Stimulated activated CD8-positive, alpha-beta memory T cell treated with anti-CD3 and anti-CD28 coated beads, Interleukin-4, amount 100 ng/mL, for 24 hours (primary cell): ENCODE measurements around the gene LYZL6.
A peak's percentile ranks its signal among the peaks of the same experiment; 100 is the strongest.
"Not testable (repeated sequence)": the region's sequence is repeated elsewhere in the genome, so short reads cannot be mapped to it uniquely, and the experiment has no call there.

Experiments used
- DNase-seq: peaks from one replicate; pipeline ENCODE4 v3.0.0-alpha.2; 2020; ENCODE audit warnings: low read depth

LYZL6 gene

DNA sequence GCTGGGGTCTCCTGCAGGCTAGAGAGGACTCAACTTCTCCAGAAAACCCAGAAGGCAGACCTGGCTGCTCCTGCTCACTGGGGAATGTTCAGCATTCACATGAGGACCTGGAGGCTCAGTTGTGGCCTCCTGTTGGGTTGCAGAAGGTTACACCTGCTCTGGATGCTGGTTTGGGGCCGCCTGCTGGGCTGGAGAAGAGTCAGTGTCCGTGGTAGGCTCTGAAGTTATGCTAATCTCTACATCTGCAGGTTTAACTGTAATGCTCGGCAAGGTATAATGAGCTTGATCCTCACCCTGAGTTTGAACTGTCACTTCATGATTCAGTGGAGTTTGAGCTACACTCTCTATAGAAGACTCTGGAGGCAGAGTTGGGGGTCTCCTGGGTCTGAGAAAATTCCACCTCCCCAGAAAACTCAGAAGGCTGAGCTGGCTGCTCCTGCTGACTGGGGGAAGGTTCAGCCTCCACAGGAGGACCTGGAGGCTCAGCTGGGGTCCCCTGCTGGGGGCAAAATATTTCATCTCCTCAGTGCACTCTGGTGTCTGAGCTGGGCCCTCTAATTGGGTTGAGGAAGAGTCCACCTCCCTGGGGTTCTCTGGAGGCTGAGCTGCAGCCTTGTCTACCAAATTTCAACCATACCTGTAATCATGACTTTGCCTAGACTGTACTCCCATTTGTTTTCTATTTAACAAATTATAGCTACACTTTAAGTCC, 36.4 kb downstream of the LYZL6 start:
- no peak for DNase-seq

DNA sequence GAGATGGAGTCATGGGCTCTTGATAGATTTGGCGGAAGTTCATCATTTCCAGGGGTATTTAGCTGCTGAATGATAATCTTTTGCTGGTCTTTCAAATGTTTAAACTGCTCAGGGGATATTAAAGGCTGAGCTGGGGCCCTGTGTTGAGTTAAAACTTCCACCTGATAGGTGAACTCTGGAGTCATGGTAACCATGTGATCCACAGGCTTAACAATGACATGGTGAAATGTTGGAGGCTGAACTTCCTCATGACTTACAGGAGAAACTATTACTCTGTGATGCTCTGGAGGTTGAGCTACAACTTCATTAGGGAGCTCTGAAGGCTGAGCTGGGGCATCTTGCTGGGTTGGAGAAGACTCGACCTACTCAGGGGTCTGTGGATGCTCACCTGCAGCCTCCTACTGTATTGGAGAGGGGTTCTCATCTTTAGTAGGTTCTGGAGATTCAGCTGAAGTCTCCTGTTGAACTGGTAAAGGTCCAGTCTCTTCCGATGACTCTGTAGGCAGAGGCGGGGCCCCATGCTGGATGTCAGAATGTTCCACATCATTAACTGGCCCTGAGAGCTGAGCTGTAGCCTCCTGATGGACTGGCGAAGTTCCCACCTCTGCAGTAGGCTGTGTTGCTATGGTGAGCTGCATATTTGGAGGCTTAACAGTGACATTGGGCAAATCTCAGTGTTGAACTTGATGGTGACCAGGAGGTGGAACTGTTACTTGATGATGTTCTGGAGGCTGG, 37.2 kb downstream of the LYZL6 start:
- DNase-seq = no peak

DNA sequence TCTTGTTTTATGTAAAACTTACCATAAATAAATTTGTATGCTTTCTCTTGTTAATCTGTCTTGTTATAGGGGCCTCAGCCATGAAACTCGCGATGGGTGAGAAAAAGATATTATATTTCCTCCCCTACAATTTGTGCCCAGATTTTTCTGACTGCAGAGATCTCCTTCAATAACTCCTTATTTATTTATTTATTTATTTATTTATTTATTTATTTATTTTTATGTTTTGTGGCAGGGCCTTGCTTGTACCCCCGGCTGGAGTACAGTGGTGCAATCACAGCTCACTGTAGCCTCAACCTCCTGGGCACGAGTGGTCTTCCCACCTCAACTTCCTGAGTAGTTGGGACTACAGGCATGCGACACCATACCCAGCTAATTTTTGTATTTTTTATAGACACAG, 40.1 kb downstream of the LYZL6 start:
- no peak for DNase-seq

DNA sequence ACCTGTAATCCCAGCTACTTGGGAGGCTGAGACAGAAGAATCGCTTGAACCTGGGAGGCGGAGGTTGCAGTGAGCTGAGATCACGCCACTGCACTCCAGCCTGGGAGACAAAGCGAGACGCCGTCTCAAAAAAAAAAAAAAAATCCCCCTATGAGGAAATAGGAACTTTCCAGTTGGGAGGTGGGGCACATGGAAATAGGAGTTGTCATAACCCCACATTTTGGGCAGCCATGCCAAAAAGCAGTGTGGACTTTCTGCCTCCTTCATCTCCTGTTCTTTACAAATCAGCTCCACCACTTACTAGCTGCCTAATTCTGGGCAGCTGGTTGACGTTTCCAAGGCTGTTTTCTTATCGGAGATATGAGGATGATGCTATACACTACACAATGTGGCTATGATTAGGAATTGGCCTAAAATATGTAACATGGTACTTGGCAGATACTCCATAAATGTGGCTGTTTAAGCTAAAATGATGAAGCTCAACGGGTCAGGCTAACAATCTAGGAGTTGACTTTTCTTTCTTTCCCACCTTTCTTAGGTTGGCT, 41.8 kb downstream of the LYZL6 start:
- DNase-seq = no peak

DNA sequence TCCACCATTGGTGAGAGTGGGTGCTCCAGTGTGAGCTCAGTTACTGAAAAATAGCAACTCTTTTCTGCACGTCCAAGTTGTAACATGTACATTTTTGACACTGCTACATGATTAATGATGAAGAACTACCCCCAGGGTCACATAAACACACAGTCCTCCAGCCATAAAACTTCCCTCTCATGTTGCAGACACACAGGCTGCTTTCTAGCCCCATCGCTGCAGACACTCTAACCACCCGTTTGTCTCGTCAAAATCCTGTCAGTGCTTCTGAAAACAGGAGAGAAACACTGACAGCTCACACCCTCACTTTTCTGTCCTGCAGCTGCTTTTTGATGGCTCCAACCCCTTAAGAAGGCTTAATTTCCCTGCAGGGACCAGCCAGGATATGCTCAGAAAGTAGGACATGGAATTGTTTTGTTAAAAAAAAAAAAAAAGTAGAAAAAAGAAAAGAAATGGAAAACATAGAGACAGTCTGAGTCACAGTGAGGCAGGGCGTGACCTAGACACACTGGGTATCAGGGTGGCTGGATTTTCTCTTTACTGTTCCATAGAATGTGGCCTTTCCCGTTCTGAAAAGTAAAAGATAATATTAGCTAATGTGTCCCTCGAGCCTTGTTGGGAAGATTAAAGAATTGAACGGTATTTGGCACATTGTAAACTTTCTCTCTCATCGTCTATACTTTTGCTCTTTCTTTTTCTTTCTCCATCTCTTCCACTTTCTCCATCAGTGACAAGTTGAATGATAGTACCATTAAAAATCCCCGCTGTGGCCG, 42.6 kb downstream of the LYZL6 start:
- no peak for DNase-seq

DNA sequence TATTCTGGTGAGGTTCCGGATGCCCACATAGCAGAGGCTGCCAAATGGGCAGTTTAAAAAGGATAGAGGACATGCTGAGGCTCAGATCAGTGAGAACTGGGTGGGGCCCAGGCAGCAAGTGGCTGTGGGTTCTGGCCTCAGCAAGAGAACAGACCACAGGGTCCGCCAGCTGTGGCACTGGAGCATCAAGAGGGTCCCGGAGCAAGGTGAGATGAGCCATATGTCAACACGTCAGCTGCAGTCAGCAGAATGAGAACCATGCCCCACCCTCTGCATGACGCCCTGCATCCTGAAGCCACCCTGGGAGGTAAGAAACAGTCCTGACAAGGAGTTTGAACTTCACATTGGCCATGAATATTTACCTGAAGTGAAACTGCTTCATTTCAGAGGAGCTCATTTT, 43.2 kb downstream of the LYZL6 start:
- no peak for DNase-seq

DNA sequence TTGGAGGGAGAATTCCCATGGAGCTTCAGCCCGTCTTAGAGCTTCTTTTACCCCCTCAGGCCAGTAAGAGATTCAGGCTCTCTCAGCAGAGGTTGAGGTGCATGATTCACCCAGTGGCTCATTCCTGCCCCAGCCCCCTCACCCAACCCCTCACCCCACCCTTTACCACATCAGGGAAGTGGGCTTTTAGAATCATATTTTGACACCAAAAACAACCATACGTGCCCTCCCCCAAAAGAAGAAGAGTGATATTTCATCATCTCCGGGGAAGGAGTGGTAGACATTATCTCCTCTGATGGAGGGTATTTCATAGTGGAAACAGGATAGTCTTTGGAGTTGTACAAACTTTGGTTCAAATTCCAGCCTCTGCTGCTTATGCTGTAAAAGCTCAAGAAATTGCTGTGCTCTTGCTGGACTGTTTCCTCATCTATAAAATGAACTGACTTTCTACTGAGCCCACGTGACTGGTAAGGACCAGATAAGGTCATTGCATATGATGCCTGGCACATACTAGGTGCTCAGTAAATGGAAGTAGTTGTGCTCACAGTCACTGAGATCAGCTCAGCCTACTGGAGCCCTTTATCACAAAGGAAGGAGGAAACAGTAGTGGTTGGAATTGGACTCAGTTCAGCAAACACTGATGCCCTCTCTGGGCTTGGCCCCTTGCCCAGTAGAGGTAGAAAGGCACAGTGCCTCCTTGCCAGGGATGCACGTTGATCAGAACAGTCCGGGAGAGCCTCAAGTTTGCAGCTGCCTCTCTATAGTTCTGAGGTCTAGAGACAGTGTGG, 45.0 kb downstream of the LYZL6 start:
- peak; percentile 58 for DNase-seq

DNA sequence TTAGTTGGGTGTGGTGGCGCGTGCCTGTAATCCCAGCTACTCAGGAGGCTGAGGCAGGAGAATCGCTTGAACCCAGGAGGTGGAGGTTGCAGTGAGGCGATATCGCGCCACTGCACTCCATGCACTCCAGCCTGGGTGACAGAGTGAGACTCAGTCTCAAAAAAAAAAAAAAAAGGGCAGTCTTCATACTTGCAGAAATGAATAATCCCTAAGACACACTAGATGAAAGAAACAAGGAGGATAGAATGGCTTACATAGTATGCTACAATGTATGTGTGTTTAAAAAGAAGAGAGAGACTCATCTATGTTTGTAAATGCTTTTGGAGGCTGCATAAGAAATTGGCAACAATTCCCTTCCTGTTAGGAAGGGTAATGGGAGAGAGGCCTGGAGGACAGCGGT, 45.7 kb downstream of the LYZL6 start:
- not testable (repeated sequence) for DNase-seq

DNA sequence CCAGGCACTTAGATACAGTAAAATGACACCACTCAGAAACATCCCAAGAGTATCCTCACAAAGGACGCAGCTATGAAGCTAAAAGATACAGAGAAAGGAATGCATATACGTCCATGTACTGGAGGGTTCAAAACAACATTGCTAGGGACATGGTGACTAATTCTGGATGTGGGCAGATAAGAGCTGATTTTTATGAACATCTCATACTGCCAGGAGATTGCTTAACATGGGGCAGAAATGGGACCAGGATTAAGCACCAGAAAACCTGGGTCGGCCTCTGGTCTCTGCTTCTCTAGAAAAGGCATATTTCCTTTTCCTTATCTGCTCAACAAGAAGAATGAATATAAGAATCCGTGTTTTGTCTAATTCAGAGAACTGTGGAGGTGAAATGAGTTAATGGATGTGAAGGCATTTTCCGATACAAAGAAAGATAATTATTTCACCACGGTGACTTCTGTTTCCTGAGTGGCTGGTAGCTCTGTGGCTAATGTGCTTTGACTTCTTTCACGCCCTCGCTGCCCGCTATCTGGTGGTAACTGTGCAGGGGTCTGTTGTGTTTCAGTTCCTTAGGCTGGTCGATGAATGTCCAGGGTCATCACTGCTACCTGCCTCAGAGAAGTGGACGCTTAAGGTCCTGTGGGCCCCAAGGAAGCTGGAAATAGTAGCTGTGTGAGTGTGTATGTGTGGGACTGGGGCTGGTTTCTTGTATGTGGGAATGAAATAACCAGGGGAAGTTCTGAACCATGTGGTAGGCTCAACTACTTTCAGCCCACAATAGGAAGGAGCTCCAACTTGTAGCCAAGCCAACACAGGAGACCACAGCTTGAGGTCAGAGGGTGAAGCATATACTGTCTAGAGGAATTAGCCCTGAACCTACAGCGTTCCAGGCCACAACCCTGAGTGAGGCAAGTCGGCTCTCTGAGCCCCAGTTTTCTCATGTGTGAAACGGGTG, 47.6 kb downstream of the LYZL6 start:
- no peak for DNase-seq

DNA sequence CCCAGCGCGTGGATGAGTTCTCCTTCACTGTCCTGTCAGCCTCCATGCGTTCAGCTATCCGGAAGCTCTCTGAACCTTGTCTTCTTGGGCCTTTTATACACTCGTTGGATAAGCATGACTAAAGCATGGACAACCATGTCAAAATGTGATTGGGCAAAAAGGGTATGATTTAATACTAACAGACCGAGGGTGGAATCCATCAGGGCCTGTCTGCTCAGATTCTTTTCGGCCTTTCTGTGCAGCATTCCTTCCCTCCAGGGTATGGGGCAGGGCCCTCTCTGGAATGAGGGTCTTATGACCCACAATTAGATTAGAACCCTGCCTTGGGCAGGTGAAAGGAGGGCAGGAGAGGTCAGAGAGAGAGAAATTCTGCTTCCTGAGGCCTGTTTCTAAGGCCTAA, 49.3 kb downstream of the LYZL6 start:
- no peak for DNase-seq

DNA sequence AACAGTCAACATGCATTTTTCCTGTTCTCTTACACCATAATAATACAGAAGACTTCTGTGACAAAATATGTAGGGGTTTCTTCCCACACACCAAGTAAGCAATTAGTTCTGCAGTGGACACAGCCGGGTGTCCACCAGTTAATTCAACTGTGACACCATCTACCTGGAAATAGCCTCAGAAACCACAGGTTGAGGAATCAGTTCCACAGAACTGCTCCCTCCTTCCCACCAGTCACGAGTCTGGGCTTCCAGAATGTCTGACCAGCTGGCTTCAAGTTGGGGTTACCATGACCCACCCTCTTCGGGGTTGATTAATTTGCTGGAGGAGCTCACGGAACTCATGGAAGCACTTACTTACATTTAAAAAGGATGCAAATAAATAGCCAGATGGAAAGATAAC, 49.8 kb downstream of the LYZL6 start:
- no peak for DNase-seq

DNA sequence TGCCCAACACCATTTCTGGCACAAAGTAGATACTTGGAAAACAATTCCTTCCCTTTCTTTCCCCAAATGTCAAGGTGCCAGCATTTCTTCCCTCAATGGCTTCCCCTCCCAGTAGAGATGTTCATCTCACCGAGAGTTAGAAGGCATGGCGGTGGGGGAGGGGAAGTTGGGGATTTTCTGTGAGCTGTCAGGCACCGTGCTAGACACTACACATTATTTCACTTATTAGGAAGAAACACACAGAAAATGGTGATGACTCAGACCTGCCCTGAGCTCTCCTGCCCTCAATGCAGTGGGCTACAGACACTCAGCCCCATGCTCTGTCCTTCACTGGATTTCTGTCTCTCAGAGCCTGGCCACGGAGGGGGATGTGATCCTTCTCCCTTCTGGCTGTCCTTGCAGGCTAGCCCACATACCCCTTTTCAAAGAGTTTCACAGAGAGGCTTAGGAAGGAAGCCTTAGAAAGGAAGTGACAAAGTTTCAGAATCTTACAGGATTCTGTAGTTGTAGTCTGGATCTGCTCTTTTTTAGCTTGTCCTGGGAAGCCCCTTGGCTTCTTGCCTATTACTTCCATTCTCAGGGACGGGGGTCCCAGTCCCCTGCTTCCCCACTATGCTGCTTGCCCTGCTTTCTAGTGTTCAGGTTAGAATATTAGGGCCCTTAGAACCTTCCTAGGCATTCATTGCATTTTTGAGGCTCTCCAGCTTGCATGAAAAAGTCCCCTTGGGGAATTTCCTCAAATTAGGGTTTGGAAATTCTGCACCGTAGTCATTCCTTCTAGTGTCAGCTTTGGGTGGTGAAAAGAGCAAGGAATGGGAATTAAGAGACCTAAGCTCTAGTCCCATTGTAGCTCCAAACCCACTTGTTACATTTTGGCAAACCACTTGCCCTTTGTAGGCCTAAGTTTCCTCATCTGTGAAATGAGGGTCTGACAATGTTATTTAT, 51.1 kb downstream of the LYZL6 start:
- peak; percentile 63 for DNase-seq

DNA sequence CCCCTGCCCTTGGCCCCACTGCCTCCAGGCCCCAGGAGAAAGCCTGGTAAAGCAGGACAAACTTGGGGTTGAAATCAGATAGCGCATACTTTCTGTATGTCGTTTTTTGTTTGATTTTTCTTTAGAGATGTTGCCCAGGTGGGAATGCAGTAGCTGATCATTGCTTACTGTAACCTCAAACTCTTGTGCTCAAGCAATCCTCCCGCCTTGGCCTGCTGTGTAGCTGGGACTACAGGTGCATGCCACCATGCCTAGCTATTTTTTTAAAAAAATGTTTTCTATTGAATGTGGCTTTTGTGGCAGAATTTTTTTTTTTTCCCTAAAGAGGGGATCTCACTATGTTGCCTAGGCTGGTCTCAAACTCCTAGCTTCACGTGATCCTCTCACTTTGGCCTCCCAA, 52.2 kb downstream of the LYZL6 start:
- no peak for DNase-seq

DNA sequence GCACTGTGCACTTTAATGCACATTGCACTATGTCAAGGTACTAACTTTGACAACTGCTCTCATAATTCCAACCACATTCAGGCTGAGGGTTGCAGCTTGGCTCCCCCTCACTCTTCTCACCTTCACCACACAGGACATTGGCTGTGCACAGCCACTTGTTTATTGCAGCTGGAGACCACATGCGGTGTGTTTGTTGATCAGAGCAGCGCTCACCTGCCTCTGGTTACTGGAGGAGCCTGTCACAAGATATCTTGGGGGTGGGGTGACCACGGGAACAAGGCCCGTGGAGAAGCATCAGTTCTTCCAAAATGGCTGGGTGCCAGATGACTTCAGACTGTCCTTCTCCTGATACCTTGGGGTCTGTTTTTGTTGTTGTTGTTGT, 52.7 kb downstream of the LYZL6 start:
- peak; percentile 39 for DNase-seq

DNA sequence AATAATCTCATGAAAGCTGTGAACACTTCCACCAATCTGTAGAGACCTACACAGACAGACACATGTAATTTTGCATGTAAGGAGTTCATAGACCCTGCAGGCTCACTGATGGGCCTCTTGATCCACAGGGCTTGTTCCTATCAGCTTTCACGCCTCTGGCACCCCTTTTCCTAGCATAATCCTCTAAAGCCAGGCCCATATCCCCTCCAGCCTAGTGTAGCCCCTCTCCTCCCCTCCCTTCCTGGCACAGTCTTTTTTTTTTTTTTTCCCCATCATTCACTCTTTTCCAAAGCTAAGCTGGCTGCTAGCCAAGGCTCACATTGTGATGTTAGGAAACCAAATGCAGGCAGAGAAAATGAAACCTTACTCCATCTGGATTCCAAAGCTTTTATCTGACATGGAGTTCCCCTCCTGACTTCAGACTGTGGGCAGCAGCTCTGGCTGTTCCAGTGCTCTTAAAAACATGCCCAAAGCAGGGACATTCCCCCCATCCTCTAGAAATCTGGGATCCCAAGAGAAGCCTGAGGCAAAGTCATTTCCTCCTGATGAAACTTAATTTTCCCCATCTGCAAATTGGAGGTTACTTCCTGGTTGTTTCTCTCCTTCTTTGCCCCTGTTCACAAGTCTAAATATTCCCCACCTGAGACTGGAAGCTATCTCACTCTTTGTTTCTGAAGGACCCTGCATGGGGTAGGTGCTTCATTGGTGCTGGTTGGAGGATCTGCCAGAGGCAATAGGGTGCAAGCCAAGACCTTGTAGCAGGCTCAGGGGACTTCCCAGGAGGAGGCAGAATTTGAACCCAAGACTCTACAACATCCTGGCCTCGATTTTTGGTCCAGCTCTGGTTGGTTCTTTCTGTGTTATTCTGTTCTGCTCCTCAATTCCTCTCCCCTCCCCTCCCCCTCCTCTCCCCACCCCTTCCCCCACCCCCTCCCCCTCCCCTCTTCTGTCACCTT, 53.4 kb downstream of the LYZL6 start:
- DNase-seq = no peak

DNA sequence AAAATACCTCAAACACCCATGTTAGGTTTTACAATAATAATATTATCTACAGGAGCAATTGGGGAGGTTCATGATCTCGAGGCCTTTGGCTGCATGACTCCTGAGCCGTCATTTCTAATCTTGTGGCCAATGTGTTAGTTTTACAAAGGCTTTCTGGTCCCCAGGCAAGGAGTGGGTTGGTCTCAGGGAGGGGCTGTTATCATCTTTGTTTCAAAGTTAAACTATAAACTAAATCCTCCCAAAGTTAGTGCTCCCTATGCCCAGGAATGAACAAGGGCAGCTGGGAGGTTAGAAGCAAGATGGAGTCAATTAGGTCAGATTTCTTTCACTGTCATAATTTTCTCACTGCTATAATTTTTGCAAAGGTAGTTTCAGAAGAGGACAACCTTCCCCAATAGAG, 54.3 kb downstream of the LYZL6 start:
- no peak for DNase-seq
